GM08714 (cell line): ENCODE measurements around the gene ZBTB45.

Source experiments
- H3K4me3 ChIP-seq: fragments of 200-500 bp; sonication (Bioruptor generic); 2 replicates; pipeline ENCODE4 v1.5.1; 2014; ENCODE audit warnings: mild to moderate bottlenecking, low read length, inconsistent platforms
- ZNF274 ChIP-seq: IDR thresholded peaks from 2 replicates; pipeline ENCODE4 v1.6.1; 2012; ENCODE audit warnings: mild to moderate bottlenecking, low read depth, low read length

Gene ZBTB45

DNA sequence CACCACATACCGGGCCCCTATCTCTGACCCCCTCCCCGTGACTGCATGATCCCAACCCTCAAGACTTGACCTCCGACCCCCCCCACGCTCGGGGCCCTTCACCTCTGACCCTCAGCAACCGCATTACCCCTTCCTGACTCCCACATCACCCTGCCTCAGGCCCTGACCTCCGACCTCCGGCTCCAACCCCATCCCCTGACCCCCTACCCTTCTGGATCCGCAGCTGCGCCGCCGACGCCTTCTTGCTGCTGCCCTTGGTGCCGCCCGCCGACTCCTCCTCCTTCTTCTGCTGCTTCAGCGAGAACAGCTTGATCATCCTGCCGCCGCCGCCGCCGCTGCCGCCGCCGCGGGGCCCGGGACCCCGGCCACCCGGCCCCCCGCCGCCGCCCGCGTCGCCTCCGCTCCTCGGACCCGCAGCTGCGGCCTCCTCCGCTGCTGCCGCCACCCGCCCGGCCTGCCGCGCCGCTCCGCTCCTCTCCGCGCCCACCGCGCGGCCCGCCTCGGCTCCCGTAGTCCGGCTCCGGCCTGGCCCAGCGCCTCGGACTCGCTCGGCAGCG, 38.5 kb upstream of the ZBTB45 start, which contains the start of gene UBE2M:
Gene UBE2M (minus strand): TSS at position 546 of the 557 bp plus-strand sequence. CDS start 230 bp downstream, at position 316.
- peak within 1 kb of the TSS; percentile 97 for H3K4me3 ChIP-seq
- no peak for TF ChIP-seq ZNF274

DNA sequence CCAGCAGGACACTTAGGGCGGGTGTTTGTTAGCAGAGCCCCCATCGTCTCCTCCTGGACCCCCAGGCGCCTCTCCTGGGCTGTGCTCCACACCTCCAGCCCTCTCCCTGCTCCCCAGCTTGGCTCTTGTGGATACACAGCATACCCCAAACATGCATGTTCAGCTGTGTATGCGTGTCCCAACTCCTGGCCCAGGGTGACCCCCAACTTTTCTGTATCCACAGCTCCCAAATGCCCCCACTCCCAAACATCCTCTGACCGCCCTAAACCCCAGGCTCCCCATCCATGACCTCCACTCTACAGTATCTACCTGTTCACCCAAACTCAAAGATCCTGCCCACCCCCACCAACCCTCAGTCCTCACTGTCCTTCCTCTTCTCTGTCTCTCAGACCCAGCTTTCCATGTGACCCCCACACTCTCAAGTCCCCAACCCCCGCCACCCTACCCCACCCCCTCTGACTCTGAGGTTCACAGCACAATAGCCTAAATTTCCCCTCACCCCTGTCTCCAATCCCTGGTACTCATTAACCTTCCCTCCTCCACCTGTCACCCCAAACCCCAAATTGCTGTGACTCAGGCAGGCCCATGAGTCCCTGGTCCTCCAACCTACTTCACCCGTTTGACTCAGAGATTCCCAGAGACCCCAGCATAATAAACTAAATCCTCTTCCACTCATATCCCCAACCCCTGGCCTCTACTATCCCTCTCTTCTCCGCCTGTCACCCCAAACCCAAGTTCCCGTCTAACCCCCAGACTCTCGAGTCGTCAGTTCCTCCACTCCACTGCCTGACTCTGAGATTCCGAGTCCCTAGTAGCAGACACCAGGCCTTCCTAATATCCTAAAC, 37.8 kb upstream of the ZBTB45 start:
- no peak for TF ChIP-seq ZNF274
- H3K4me3 ChIP-seq: peak overlapping the region; percentile 97

DNA sequence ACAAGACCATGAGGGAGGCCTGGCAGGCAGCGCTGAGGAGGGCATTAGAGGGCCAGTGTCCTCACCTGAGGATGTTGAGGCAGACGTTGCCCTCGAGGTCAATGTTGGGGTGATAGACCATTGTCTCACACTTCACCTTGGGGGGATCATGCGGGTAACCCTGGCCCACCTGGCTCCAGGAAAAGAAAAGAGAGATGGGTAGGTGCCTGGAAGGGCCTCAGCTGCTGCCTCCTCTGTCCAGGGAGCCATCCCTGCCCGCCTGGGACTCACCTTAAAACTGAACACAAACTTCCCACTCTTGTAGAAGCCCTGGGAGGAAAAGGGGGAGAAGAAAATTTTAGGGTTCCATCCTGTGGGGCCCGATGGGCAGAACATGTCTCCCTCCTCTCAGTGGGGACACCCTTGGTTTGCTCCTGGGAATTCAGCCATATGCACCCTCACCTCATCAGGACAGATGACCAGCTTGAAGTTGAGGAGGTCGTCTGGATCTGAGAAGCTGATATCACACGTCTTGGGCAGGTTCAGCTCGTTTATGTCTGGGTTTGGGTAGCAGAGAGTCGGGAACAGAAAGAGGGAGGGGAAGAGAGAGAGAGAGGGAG, 37.1 kb upstream of the ZBTB45 start:
- H3K4me3 ChIP-seq: peak overlapping the region; percentile 97; the same call in 1 of the 2 replicates

DNA sequence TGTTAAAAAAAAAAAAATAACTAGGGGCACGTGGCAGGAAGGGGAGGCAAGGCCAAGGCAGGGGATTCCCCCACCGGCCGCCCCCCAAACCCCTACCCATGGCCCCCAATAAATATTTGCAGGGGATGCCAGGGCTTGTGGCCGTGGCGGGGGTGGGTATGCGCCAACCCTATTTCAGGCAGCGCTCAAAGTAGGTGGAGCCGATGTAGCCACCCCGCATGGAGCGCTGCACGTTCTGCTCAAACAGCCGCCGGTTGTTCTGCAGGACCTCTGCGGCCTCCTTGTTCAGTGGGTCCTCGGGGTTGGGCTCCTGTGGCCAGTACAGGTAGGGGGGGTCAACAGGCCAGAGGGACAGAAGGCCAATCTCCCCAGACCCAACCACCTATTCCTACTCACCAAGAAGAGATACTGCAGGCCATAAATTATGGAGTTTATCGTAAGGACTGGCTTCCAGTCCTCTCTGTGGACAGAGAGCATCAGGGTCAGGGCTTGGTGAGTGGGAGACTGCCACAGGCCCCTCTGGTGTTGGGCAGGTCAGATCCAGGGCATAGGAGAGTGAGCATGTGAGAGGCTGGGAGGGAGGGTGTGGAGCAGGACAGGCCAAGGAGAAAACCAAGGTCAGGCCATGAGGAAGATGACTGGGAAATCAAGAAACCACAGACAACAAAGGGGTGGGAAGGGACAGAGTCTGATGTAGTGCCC, 36.5 kb upstream of the ZBTB45 start:
- H3K4me3 ChIP-seq: no peak overlapping the region; the same call in 1 of the 2 replicates

More for the DNA sequence above, 37.1 kb upstream of the ZBTB45 start:
- TF ChIP-seq ZNF274: no peak

DNA sequence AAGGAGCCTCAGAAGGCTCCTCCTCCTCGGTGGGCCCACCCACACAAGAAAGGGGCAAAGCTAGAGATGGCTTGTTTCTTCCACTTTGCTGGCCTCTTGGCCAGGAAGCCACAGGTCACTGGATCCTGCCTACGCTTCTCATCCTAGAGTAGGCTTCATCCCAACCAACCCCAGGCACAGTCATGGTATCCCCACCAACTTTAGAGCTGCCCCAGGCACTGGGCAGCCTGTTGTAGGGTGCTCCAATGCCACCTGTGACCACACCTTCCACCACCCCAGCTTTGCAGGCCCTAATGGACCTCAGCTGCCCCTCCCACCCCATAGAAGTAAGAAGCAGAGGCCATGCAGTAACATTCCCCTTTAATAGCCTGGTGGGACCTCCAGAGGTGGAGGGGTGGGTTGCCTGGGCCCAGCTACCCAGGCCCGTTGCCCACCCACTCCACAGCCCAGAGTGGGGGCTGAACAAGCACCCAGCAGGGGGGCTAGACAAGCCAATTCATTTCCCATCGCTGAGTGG, 35.8 kb upstream of the ZBTB45 start:
- H3K4me3 ChIP-seq: peak overlapping the region; percentile 37; the same call in 1 of the 2 replicates
- TF ChIP-seq ZNF274: no peak

More for the DNA sequence above, 36.5 kb upstream of the ZBTB45 start:
- no peak for TF ChIP-seq ZNF274

DNA sequence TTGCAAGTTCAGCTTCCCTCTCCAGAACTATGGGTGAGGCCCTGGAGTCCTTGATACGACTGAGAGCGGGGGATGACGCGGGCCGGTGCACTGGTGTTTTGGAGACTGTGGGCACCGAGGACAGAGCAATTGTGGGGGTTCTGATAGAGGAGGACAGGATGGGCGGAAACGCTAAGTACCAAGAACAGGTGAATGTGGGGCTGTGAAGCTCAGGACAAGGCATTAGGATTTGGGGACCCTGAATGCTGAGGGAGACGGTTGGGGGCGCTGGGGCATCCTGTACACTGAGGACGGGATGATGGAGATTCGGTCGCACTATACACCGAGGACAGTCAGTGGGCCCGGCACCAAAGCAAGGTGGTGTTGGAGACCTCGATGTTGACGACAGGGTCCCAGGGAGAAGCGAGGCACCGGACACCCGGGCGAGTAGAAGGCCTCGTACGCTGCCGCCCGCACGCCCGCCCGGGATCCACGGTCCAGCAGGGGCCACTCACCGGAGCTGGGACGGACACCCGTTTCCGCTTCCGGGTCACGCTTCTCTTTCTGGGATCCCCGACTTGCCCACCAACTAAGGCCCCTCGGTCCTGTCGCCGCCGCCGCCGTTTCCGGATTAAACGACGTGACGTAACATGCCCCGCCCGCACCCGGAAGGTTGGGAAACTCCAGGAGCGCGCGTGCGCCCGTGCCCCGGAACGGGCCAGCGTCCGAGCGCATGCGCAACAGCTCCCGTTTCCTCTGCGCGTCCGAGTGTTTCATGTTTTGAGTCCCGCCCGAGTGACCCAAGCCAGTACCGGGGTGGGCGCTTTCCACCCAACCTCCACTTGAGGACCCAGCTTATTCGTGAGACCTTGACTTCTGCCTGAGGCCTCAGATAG, 35.1 kb upstream of the ZBTB45 start, which contains the start of gene CHMP2A:
Gene CHMP2A (minus strand): TSS at position 612 of the 875 bp plus-strand sequence. CDS start 893 bp downstream, outside the sequence.
- peak within 1 kb of the TSS; percentile 78 for H3K4me3 ChIP-seq
- no peak for TF ChIP-seq ZNF274

DNA sequence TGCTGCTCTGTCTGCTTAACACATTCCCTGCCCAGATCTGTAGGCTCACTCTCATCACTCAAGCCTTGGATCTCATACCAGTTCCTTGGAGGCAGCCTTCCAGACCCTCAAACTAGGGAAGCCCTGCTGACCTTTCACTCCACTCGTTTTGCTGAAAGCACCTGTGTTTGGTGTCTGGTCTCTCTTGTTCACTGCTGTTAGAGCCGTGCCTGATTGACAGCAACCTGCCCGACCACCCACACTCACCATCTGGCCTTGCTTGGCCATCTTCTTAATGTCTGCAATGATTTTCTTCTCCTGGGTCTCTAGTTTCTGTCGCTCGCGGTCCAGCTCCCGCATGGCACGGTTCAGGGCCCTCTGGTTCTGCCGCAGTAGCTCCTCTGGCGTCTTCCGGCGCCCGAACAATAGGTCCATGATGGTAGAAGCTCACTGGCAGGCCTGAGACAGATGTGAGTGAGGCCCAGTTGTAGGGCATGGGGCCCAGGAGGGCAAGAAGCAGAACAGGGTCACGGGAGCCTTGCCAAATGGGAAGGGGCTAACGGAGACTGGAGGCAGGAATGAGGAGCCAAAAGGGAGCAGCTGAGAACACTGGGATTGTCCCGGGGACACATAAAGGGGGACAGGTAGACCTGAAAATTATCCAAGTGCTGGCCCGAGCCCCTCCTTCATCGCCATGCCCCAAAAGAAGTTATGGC, 34.3 kb upstream of the ZBTB45 start:
- TF ChIP-seq ZNF274: no peak
- H3K4me3 ChIP-seq: peak overlapping the region; percentile 78

DNA sequence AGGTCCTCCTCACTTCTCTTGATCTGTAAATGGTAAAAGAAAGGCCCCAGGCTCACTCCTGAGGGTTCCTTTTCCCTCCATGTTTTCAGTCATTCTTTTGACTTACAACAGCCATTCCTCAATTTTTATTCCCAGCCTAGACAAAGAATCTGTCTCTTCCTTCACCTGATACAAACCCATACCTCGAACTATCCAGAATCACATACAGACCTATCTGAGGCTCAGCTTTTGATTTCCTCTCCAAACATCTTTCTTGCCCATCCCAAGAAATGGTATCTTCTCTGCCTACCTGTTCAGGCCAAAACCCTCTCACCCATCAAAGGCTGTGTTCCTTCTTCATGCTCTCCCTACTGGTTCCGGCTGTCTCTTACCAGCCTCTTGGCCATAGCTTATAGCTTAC, 33.0 kb upstream of the ZBTB45 start:
- TF ChIP-seq ZNF274: no peak
- no peak overlapping the region for H3K4me3 ChIP-seq

DNA sequence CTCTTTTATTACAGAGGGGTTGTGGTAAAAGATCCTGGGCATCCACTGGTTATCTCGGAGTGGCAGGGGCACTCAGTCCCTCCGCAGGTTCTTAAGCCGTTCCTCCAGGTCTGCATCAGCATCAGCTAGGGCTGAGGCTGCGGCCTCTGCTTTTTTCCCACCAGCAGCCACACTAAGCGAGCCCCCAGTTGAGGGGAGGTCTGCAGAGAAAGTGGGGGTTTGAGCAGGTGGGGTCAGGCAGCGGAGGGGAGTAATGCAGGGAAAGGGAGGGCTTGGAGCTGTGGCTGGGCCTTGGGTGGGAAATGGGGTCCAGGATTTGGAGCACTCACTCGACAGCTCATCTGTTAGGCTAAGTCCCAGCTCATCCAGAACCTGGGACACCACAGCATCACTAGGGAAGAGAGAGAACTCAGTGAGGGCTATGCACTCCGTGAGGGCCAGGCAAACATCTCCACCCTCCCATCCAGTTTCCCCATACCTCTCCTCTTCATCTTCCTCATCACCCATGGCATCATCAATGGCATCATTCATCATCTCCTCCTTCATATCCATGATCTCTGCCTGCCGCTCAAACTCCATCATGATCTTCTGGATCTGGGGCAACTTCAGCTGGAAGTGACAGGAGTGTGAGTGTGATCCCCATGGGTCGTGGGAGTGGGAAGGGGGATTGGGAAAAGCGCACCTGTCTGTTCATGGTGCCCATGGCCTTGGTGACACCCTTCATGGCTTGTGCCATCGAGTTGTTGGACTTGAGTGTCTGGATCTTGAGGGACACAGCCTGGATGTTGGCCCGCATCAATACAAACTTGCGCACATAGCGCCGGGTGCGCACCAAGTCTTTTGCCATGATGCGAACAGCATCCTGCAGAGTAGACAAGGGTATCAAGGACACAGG, 32.2 kb upstream of the ZBTB45 start:
- H3K4me3 ChIP-seq: no peak overlapping the region
- no peak for TF ChIP-seq ZNF274

DNA sequence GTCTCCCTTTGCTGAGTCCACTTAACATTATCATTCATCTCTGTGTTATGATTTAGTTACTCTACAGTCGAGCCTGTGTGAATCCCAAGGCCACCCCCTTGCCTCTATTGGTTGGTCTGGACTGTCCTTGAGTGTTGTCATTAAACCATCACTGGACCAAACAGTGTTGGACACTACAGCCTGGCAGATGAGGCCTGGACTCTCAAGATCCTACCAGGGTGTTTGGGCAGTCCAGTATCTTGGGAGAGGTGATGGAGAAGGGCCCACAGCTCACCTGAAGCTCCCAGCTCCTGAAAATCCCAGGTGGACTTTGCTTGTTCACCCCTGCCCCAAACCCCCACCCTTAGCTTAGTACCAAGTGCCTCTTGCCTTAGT, 31.5 kb upstream of the ZBTB45 start:
- no peak overlapping the region for H3K4me3 ChIP-seq
- no peak for TF ChIP-seq ZNF274

DNA sequence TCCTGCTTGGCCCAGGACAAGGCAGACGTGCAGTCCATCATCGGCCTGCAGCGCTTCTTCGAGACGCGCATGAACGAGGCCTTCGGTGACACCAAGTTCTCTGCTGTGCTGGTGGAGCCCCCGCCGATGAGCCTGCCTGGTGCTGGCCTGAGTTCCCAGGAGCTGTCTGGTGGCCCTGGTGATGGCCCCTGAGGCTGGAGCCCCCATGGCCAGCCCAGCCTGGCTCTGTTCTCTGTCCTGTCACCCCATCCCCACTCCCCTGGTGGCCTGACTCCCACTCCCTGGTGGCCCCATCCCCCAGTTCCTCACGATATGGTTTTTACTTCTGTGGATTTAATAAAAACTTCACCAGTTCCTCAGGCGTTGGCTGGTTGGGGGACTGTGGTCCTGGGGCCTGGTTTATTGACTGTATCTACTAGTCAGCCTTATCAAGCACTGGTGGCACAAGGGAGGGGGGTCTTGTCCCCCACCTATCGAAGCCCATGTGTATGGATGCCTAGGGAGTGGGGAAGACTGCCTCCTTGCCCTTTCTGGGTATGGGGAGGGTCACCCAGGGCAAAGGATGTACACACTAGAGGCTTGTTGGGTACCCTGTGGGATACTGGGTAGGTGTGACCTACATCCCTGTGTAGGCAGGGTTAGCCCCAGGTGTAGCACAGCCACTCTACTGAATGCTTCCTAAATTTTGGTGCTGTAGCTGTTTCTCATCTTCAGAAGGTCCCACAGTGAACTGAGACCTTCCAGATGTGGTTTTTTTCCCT, 30.9 kb upstream of the ZBTB45 start:
- TF ChIP-seq ZNF274: peak; percentile 15; the same call in 1 of the 2 replicates
- no peak overlapping the region for H3K4me3 ChIP-seq
